HFF-Myc (cell line): ENCODE data around the gene TRIM37.
A peak's percentile ranks its signal among the peaks of the same experiment; 100 is the strongest.

Experiments
- DNase-seq: peaks from one replicate; pipeline ENCODE4 v3.0.0-alpha.2; 2011; ENCODE audit warnings: low read depth; ENCODE audit errors: extremely low read depth
- H3K4me3 ChIP-seq: replicated peaks from 2 replicates; pipeline ENCODE4 v1.5.1; 2011; ENCODE audit warnings: low read depth, mild to moderate bottlenecking, control low read depth, low read length
- CTCF ChIP-seq: IDR thresholded peaks from 2 replicates; pipeline ENCODE4 v1.5.1; 2012; ENCODE audit warnings: mild to moderate bottlenecking, low read depth, low read length, control low read depth; ENCODE audit errors: missing control alignments

The TRIM37 gene

GRCh38 chr17:59004338-59005111 lies 102.2 kb downstream of the TRIM37 start:
- peak; percentile 33 for DNase-seq
- TF ChIP-seq CTCF: peak; percentile 86
- H3K4me3 ChIP-seq: no peak overlapping the region

- TF ChIP-seq CTCF: no peak
- DNase-seq: no peak
These were observed 102.8 kb downstream of the TRIM37 start for GRCh38 chr17:59003860-59004259.

DNA sequence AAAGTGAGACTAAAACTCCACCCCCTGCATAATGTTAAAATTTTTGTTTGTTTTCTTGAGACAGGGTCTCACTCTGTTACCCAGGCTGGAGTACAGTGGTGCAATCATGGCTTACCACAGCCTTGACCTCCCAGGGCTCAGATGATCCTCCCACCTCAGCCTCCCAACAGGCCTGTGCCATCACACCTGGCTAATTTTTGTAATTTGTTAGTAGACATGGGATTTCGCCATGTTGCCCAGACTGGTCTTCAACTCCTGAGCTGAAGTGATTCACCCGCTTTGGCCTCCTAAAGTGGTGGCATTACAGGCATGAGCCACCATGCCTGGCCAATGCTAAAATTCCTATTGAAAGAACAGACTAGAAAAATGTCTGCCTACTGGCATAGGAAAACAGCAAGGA lies 103.8 kb downstream of the TRIM37 start:
- TF ChIP-seq CTCF: no peak
- no peak overlapping the region for H3K4me3 ChIP-seq
- no peak for DNase-seq

More at GRCh38 chr17:59003860-59004259, 102.8 kb downstream of the TRIM37 start:
- no peak overlapping the region for H3K4me3 ChIP-seq

DNA sequence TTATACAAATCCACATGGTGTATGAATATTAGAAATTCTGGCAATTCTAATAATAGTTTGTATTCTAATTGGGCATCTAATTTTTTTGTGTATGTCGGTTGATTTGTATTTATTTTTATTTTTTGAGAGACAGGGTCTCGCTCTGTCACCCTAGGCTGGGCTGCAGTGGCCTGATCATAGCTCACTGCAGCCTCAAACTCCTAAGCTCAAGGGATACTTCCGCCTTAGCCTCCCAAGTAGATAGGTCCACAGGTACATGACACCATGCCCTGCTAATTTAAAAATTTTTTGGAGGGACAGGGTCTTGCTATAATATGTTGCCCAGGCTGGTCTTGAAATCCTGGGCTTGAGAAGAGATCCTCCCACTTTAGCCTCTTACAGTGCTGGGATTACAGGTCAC lies 104.6 kb downstream of the TRIM37 start:
- DNase-seq: no peak
- no peak for TF ChIP-seq CTCF
- no peak overlapping the region for H3K4me3 ChIP-seq

GRCh38 chr17:59001158-59001814 lies 105.4 kb downstream of the TRIM37 start:
- no peak overlapping the region for H3K4me3 ChIP-seq
- DNase-seq: no peak
- no peak for TF ChIP-seq CTCF

GRCh38 chr17:59000022-59000421 lies 106.7 kb downstream of the TRIM37 start:
- TF ChIP-seq CTCF: no peak
- H3K4me3 ChIP-seq: no peak overlapping the region
- no peak for DNase-seq
